Measurements from ENCODE around the gene PLEKHA7.
A peak's percentile ranks its signal among the peaks of the same experiment; 100 is the strongest.
"Not testable (repeated sequence)": the region's sequence is repeated elsewhere in the genome, so short reads cannot be mapped to it uniquely, and the experiment has no call there.

The PLEKHA7 gene

DNA sequence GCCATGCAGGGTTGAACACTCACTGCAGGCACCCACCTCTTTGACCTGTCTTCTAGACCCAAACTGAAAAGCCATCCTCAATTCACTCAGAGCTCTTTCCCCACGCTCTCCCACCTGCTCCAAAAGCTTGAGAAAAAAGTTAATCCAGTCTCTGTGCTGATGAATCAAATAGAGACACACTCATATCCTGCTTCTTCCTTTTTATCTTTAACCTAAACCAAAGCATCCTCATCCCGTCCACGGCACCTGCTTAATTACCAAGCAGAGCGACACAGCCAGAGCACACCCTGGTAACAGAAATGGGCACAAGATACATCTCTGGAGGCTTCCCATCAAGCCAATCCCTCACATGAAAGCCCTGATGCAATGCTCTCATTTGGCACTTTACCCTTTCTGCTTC, 102.6 kb downstream of the PLEKHA7 start:
- TF ChIP-seq, protein P1, sequence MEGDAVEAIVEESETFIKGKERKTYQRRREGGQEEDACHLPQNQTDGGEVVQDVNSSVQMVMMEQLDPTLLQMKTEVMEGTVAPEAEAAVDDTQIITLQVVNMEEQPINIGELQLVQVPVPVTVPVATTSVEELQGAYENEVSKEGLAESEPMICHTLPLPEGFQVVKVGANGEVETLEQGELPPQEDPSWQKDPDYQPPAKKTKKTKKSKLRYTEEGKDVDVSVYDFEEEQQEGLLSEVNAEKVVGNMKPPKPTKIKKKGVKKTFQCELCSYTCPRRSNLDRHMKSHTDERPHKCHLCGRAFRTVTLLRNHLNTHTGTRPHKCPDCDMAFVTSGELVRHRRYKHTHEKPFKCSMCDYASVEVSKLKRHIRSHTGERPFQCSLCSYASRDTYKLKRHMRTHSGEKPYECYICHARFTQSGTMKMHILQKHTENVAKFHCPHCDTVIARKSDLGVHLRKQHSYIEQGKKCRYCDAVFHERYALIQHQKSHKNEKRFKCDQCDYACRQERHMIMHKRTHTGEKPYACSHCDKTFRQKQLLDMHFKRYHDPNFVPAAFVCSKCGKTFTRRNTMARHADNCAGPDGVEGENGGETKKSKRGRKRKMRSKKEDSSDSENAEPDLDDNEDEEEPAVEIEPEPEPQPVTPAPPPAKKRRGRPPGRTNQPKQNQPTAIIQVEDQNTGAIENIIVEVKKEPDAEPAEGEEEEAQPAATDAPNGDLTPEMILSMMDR (IDR thresholded peaks at IDR 0.05; ENCODE audit: low read depth, low read length): no peak
- DNase-seq (ENCODE audit: low read depth in 2 of 2): no peak
- H3K4me3 ChIP-seq (replicated peaks in 1 of 2; ENCODE audit: low read depth in 2 of 2, low read length in 2 of 2): no peak overlapping the region

DNA sequence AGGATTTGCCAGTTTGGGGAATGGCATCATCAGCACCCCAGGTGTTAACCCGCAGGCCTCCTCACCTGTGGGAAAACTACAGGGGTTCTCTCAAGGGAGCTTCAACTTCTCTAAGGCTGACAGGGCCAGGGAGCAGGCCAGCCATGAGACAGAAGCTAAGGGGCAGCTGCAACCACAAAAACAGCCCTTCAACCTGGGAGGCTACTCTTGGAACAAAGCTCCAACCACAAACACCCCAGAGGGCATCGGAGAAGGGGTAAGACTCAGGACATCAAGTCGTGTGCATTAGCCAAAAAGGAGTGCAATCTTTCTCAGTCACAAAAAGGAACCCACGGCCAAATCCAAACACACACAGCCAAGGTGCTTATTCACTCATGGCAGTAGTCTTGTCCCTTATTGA, 103.0 kb downstream of the PLEKHA7 start:
- no peak overlapping the region for H3K4me3 ChIP-seq (replicated peaks in 1 of 2; ENCODE audit: low read depth in 2 of 2, low read length in 2 of 2)
- TF ChIP-seq, protein P1 (IDR thresholded peaks at IDR 0.05; ENCODE audit: low read depth, low read length): no peak
- no peak for DNase-seq (ENCODE audit: low read depth in 2 of 2)

GRCh38 chr11:16909359-16910035, 104.7 kb downstream of the PLEKHA7 start:
- DNase-seq (ENCODE audit: low read depth in 2 of 2): no peak
- TF ChIP-seq, protein P1 (IDR thresholded peaks at IDR 0.05; ENCODE audit: low read depth, low read length): no peak
- no peak overlapping the region for H3K4me3 ChIP-seq (replicated peaks in 1 of 2; ENCODE audit: low read depth in 2 of 2, low read length in 2 of 2)

DNA sequence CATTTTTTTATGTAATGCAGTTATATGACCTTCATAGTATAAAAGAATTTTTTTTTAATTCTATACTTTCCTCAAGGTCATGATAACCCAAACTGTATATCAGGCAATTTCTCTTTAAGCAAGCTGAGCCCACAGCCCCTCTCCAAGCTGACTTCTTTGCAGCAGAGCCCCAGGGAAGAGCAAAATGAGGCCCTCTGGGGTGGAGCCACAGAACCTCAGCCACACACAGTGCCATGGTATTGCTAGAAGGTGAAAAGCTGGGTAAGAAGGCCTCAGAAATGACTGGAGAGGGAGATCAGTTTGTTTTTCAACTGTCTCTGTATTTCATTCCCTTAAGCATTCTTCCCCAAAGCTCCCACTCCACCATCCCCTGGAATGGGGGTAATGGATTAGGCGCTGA, 108.8 kb downstream of the PLEKHA7 start:
- no peak for DNase-seq (ENCODE audit: low read depth in 2 of 2)
- no peak overlapping the region for H3K4me3 ChIP-seq (replicated peaks in 1 of 2; ENCODE audit: low read depth in 2 of 2, low read length in 2 of 2)
- TF ChIP-seq, protein P1 (IDR thresholded peaks at IDR 0.05; ENCODE audit: low read depth, low read length): no peak

GRCh38 chr11:16904761-16905160, 109.5 kb downstream of the PLEKHA7 start:
- DNase-seq (ENCODE audit: low read depth in 2 of 2); H3K4me3 ChIP-seq (replicated peaks in 1 of 2; ENCODE audit: low read depth in 2 of 2, low read length in 2 of 2): not testable (repeated sequence)

GRCh38 chr11:16902781-16903378, 111.3 kb downstream of the PLEKHA7 start:
- H3K4me3 ChIP-seq (replicated peaks in 1 of 2; ENCODE audit: low read depth in 2 of 2, low read length in 2 of 2): no peak overlapping the region
- DNase-seq (ENCODE audit: low read depth in 2 of 2): no peak
- TF ChIP-seq, protein P1 (IDR thresholded peaks at IDR 0.05; ENCODE audit: low read depth, low read length): no peak

GRCh38 chr11:16902182-16902581, 112.0 kb downstream of the PLEKHA7 start:
- TF ChIP-seq, protein P1 (IDR thresholded peaks at IDR 0.05; ENCODE audit: low read depth, low read length): no peak
- DNase-seq (ENCODE audit: low read depth in 2 of 2): peak in 1 of 2 donors; percentile 41
- H3K4me3 ChIP-seq (replicated peaks in 1 of 2; ENCODE audit: low read depth in 2 of 2, low read length in 2 of 2): no peak overlapping the region
